WERI-Rb-1 (cell line): ENCODE data around the gene FAM217B.

Experiments used
- DNase-seq: peaks from one replicate; pipeline ENCODE4 v3.0.0-alpha.2; 2020
- H3K27ac ChIP-seq: fragments of 250-450 bp; sonication (Bioruptor Pico); 2 replicates; pipeline ENCODE4 v1.5.1; 2020; ENCODE audit warnings: mild to moderate bottlenecking, moderate library complexity
- H3K27me3 ChIP-seq: fragments of 250-450 bp; sonication (Bioruptor Pico); 2 replicates; pipeline ENCODE4 v1.5.1; 2021; ENCODE audit warnings: mild to moderate bottlenecking, low read depth, moderate library complexity; ENCODE audit not compliant: insufficient read depth, severe bottlenecking
- H3K36me3 ChIP-seq: fragments of 250-450 bp; sonication (Bioruptor Pico); 2 replicates; pipeline ENCODE4 v1.5.1; 2020; ENCODE audit warnings: mild to moderate bottlenecking, moderate library complexity
- H3K4me3 ChIP-seq: 2 replicates; pipeline ENCODE4 v1.5.1; 2011; ENCODE audit warnings: low read depth, mild to moderate bottlenecking, control low read depth, low read length
- H3K9me3 ChIP-seq: fragments of 250-450 bp; sonication (Bioruptor Pico); 2 replicates; pipeline ENCODE4 v1.5.1; 2021; ENCODE audit warnings: mild to moderate bottlenecking, moderate library complexity; ENCODE audit not compliant: severe bottlenecking
- TF ChIP-seq, protein P1 (sequence below): IDR thresholded peaks from 2 replicates; pipeline ENCODE4 v1.5.1; 2011; ENCODE audit warnings: low read depth, mild to moderate bottlenecking, control low read depth, inconsistent platforms, low read length

The FAM217B gene

DNA sequence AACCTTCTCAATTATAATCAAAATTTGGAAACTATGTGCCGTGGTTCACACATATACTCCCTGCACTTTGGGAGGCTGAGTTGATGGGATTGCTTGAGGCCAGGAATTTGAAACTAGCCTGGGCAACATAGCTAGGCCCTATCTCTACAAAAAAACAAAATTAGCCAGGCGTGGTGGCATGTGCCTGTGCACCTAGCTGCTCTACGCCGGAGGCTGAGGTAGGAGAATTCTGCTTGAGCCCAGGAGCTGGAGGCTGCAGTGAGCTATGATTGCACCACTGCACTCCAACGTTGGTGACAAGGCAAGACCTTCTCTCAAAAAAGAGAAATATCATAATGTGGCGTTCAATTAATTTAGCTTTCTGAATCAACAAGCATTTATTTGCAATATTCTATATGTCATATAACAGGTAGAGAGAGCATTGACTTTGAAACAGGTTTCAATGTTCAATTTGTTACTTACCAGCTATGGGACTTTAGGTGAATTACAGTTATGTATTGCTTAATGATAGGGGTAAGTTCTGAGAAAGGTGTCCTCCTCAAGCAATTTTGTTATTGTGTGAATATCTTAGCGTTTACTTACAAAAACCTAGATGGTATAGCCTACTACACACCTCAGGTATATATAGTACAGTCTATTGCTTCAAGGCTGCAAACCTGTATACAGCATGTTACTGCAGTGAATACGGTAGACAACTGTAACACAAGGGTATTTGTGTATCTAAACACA lies 4.6 kb upstream of the FAM217B start:
- H3K36me3 ChIP-seq: no peaks in the 10 kb centered on the region
- no peaks in the 10 kb centered on the region for H3K27me3 ChIP-seq
- H3K9me3 ChIP-seq: no peaks in the 10 kb centered on the region
- TF ChIP-seq, protein P1, sequence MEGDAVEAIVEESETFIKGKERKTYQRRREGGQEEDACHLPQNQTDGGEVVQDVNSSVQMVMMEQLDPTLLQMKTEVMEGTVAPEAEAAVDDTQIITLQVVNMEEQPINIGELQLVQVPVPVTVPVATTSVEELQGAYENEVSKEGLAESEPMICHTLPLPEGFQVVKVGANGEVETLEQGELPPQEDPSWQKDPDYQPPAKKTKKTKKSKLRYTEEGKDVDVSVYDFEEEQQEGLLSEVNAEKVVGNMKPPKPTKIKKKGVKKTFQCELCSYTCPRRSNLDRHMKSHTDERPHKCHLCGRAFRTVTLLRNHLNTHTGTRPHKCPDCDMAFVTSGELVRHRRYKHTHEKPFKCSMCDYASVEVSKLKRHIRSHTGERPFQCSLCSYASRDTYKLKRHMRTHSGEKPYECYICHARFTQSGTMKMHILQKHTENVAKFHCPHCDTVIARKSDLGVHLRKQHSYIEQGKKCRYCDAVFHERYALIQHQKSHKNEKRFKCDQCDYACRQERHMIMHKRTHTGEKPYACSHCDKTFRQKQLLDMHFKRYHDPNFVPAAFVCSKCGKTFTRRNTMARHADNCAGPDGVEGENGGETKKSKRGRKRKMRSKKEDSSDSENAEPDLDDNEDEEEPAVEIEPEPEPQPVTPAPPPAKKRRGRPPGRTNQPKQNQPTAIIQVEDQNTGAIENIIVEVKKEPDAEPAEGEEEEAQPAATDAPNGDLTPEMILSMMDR: no peak
- DNase-seq: no peak
- no peak overlapping the region for H3K4me3 ChIP-seq
- H3K27ac ChIP-seq: no peak overlapping the region

DNA sequence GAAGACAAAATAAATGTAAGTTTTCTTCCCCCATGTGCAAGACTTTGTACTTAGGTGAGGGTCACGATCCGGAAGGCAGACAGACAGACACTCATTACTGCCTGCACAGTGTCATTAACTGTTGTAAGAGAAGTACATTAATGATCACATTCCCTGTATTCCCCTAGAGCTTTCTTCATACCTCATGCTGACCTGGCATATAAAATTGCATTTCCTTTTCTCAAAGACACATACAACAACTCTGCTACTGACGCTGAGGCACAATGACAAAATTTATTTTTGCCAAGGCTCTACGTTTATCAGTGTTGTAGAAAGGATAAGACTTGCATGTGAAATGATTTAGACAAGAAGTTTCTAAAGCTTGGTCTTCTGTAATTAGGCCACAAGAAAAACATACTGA lies 3.8 kb upstream of the FAM217B start:
- DNase-seq: no peak
- Histone ChIP-seq H3K4me3 (no peak overlapping the region), H3K36me3 (no peaks in the 10 kb centered on the region), H3K9me3 (no peaks in the 10 kb centered on the region), H3K27ac (no peak overlapping the region), H3K27me3 (no peaks in the 10 kb centered on the region)
- TF ChIP-seq, protein P1: no peak

DNA sequence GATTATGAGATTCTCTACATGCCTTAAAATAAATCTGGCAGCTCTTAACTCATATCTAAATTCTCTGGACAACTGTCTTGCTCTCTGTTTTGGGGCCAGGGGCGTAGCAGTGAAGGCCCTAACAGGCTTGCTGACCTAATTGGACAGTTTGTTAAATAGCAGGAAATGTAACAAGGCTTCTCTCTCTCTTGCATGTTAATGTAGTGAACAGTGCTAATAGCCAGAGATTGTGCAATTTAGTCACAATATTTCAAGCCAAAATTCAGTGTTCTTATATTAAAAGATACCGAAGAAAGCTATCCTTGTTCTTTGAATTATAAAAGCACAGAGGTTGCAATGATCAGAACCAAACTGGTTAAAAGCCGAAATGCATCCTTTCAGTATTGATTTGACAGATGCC lies 3.0 kb upstream of the FAM217B start:
- DNase-seq: no peak
- H3K27ac ChIP-seq: no peak overlapping the region
- H3K36me3 ChIP-seq: no peaks in the 10 kb centered on the region
- H3K9me3 ChIP-seq: no peaks in the 10 kb centered on the region
- H3K27me3 ChIP-seq: no peaks in the 10 kb centered on the region
- H3K4me3 ChIP-seq: no peak overlapping the region
- TF ChIP-seq, protein P1: no peak

DNA sequence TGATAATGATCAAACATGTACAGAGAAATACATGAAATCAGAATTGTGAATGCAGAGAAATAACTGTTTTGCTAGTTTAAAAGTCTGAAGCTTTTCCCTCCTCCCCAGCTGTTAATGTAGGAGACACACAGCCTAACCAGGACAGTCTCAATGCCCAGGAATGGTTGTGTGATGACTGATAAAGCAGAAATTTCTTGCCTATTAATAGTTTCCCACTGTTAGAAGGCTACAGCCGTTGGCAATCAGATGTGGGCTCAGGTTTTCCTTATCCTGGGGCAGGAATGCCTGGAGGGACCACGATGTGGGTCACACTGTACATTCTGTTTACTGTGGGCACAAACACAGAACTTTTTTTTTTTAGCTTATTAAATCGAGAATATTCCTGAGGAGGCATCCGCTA lies 2.0 kb upstream of the FAM217B start:
- H3K27ac ChIP-seq: no peak overlapping the region
- no peaks in the 10 kb centered on the region for H3K27me3 ChIP-seq
- H3K9me3 ChIP-seq: no peaks in the 10 kb centered on the region
- no peak for DNase-seq
- peaks cover 5% of the 10 kb centered on the region; the same call in 1 of the 2 replicates for H3K36me3 ChIP-seq
- TF ChIP-seq, protein P1: no peak
- H3K4me3 ChIP-seq: no peak overlapping the region

DNA sequence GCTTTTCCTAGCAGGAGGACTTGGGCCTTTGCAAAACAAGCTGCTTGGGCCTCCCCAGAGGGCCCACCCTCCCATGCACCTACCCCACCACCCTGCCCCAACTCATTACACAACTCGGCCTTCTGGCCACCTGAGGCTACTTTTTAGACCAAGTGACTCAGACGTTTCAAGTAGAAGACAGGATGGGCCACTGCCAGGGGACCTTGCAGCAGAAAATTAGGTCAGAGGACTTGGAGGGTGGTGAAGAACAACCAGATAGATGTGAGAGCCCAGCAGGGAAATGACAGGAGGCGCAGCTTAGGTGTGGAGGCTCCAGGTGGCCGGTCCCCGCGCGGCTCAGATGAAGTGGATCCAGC lies 1.5 kb upstream of the FAM217B start:
- TF ChIP-seq, protein P1: no peak
- Histone ChIP-seq H3K27ac (no peak overlapping the region), H3K36me3 (peaks cover 6% of the 10 kb centered on the region), H3K4me3 (no peak overlapping the region), H3K27me3 (no peaks in the 10 kb centered on the region), H3K9me3 (no peaks in the 10 kb centered on the region)
- DNase-seq: no peak
